Measurements from ENCODE around the gene OBSCN.

GRCh38 chr1:228214921-228215662, 7.2 kb downstream of the OBSCN start:
- TF ChIP-seq, protein P1, sequence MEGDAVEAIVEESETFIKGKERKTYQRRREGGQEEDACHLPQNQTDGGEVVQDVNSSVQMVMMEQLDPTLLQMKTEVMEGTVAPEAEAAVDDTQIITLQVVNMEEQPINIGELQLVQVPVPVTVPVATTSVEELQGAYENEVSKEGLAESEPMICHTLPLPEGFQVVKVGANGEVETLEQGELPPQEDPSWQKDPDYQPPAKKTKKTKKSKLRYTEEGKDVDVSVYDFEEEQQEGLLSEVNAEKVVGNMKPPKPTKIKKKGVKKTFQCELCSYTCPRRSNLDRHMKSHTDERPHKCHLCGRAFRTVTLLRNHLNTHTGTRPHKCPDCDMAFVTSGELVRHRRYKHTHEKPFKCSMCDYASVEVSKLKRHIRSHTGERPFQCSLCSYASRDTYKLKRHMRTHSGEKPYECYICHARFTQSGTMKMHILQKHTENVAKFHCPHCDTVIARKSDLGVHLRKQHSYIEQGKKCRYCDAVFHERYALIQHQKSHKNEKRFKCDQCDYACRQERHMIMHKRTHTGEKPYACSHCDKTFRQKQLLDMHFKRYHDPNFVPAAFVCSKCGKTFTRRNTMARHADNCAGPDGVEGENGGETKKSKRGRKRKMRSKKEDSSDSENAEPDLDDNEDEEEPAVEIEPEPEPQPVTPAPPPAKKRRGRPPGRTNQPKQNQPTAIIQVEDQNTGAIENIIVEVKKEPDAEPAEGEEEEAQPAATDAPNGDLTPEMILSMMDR (IDR thresholded peaks at IDR 0.05) = no peak
- no peak for TF ChIP-seq ZFX (IDR thresholded peaks at IDR 0.05; ENCODE audit: borderline replicate concordance)

Data from 22Rv1 (cell line).